IMR-90 (cell line): Measurements from ENCODE around the gene ZCCHC12. TPM values are rescaled to one million over a fixed set of nuclear protein-coding genes. Genes with fewer than 3 reads are reported as not detected.

Experiments
- polyA plus RNA-seq, 3 experiments: library from polyadenylated mRNA; depleted of rRNA; stranded (reverse); fragments of >200 nt; gene quantifications; 2 replicates each; pipeline ENCODE4 v1.2.3, GENCODE V29; 2012; ENCODE audit warnings: low replicate concordance in 1 of 3
- total RNA-seq: library from RNA; depleted of rRNA; stranded (reverse); fragments of >200 nt; gene quantifications from 2 replicates; pipeline ENCODE4 v1.2.3, GENCODE V29; 2012; rRNA removed

ZCCHC12 gene
- total and polyA plus RNA-seq, 2 of the 4 experiments (the other 2 are of a cell fraction), result under 0.01 to 0.07 TPM

Other genes with a start within 250 kb of the ZCCHC12 start
- 31.7 and 35.6 TPM in 2 replicates for gene IL13RA1, start 96.2 kb upstream of the ZCCHC12 start, total RNA-seq
- gene IL13RA1, start 96.2 kb upstream of the ZCCHC12 start, polyA plus RNA-seq (2012; rRNA removed), result 17.7 and 24.2 TPM in 2 replicates
- not detected in 2 replicates for gene LONRF3, start 150.8 kb downstream of the ZCCHC12 start, total RNA-seq
- not detected in 2 replicates for gene LONRF3, start 150.8 kb downstream of the ZCCHC12 start, polyA plus RNA-seq (2012; rRNA removed)
- not detected in 2 replicates for gene CT47C1, start 249.2 kb downstream of the ZCCHC12 start, total RNA-seq
- gene CT47C1, start 249.2 kb downstream of the ZCCHC12 start, polyA plus RNA-seq (2012; rRNA removed), result not detected in 2 replicates